Fibroblast of skin of left quadriceps (primary cell): ENCODE results near the gene ROBO4.

ENCODE experiments used
- DNase-seq, 2 experiments: peaks; one replicate each; pipeline ENCODE4 v3.0.0-alpha.2; 2013; ENCODE audit warnings: low read depth in 2 of 2

ROBO4 gene

GRCh38 chr11:124897674-124898262, at the start of gene ROBO4:
Gene ROBO4, minus strand, starts transcription at chr11:124897865. Its CDS starts 70 bp downstream, at chr11:124897795.
- DNase-seq = no peak

GRCh38 chr11:124946735-124947141, 49.1 kb upstream of the ROBO4 start:
- DNase-seq = peak in 1 of 2 experiments; percentile 20

- no peak for DNase-seq
These were observed 48.2 kb upstream of the ROBO4 start for GRCh38 chr11:124945826-124946225.

- DNase-seq = no peak
These were observed 46.9 kb upstream of the ROBO4 start for GRCh38 chr11:124944565-124944964.

GRCh38 chr11:124943741-124944140, 46.1 kb upstream of the ROBO4 start:
- DNase-seq = no peak

GRCh38 chr11:124943254-124943616, 45.6 kb upstream of the ROBO4 start:
- DNase-seq = no peak

- no peak for DNase-seq
These were observed 45.0 kb upstream of the ROBO4 start for GRCh38 chr11:124942466-124943253.

- DNase-seq = no peak
These were observed 44.0 kb upstream of the ROBO4 start for GRCh38 chr11:124941703-124942102.

- DNase-seq = no peak
These were observed 41.3 kb upstream of the ROBO4 start for GRCh38 chr11:124938970-124939369.

- no peak for DNase-seq
These were observed 40.6 kb upstream of the ROBO4 start for GRCh38 chr11:124938206-124938765.

GRCh38 chr11:124937336-124937935, 39.8 kb upstream of the ROBO4 start:
- DNase-seq = no peak

GRCh38 chr11:124935548-124936514, 38.2 kb upstream of the ROBO4 start, which contains the start of gene HEPACAM:
Gene HEPACAM, minus strand, starts transcription at chr11:124936047. Its CDS starts 41 bp downstream, at chr11:124936006.
- DNase-seq = no peak

- peak; percentile 49 to 54 for DNase-seq
These were observed 37.3 kb upstream of the ROBO4 start for GRCh38 chr11:124934862-124935547.

GRCh38 chr11:124930799-124931198, 33.1 kb upstream of the ROBO4 start:
- no peak for DNase-seq

GRCh38 chr11:124928942-124929665, 31.4 kb upstream of the ROBO4 start:
- no peak for DNase-seq

- DNase-seq = no peak
These were observed 25.6 kb upstream of the ROBO4 start for GRCh38 chr11:124923296-124923695.

GRCh38 chr11:124922831-124923230, 25.2 kb upstream of the ROBO4 start:
- no peak for DNase-seq

GRCh38 chr11:124920870-124921609, 23.4 kb upstream of the ROBO4 start:
- no peak for DNase-seq

GRCh38 chr11:124920356-124920755, 22.7 kb upstream of the ROBO4 start:
- DNase-seq = no peak
